OCI-LY3 (cell line): ENCODE measurements around the gene LHX1.

Experiments used
- H2AFZ ChIP-seq: fragments of 200-600, 300-600 bp; shearing (Covaris generic); 2 replicates; pipeline ENCODE4 v1.6.0; 2014; ENCODE audit warnings: antibody characterized with exemption, low read depth, low read length
- H3K27ac ChIP-seq: fragments of 200-600, 300-600 bp; sonication (generic); 2 replicates; pipeline ENCODE4 v1.5.1; 2014; ENCODE audit warnings: mild to moderate bottlenecking, low read length, moderate library complexity, mixed read lengths
- H3K27me3 ChIP-seq: fragments of 200-600, 300-600 bp; sonication (generic); 2 replicates; pipeline ENCODE4 v1.6.1; 2014; ENCODE audit warnings: low read depth, low read length, mixed read lengths
- H3K36me3 ChIP-seq: fragments of 200-600, 300-600 bp; sonication (generic); replicated peaks from 2 replicates; pipeline ENCODE3; 2014; ENCODE audit warnings: low read depth, low read length, mixed read lengths
- H3K4me1 ChIP-seq: fragments of 300-600, 200-600 bp; sonication (generic); 2 replicates; pipeline ENCODE4 v1.6.1; 2014; ENCODE audit warnings: low read length, mixed read lengths
- H3K4me2 ChIP-seq: fragments of 200-600, 300-600 bp; sonication (generic); 2 replicates; pipeline ENCODE4 v1.6.1; 2014; ENCODE audit warnings: low read length, mixed read lengths
- H3K4me3 ChIP-seq: fragments of 300-600, 200-600 bp; sonication (generic); 2 replicates; pipeline ENCODE4 v1.5.1; 2014; ENCODE audit warnings: antibody characterized with exemption, mild to moderate bottlenecking, low read length, moderate library complexity
- H3K79me2 ChIP-seq: fragments of 300-600, 200-600 bp; shearing (Covaris generic); 2 replicates; pipeline ENCODE4 v1.6.1; 2014; ENCODE audit warnings: mild to moderate bottlenecking, low read length, mixed read lengths
- H3K9ac ChIP-seq: fragments of 300-600, 200-600 bp; shearing (Covaris generic); 2 replicates; pipeline ENCODE4 v1.6.0; 2014; ENCODE audit warnings: mild to moderate bottlenecking, low read length, moderate library complexity
- H3K9me3 ChIP-seq: fragments of 200-600, 300-600 bp; shearing (Covaris generic); 2 replicates; pipeline ENCODE4 v1.6.1; 2014; ENCODE audit warnings: low read length, mixed read lengths; ENCODE audit not compliant: insufficient read depth
- H4K20me1 ChIP-seq: fragments of 200-600, 300-600 bp; sonication (generic); 2 replicates; pipeline ENCODE4 v1.6.1; 2016; ENCODE audit warnings: low read length, mixed read lengths; ENCODE audit not compliant: insufficient read depth
- EZH2phosphoT487 ChIP-seq: fragments of 200-600 bp; shearing (Covaris generic); IDR thresholded peaks from 2 replicates; pipeline ENCODE4 v1.6.1; 2018; ENCODE audit warnings: antibody characterized with exemption, mixed run types, low read depth
- TF ChIP-seq, protein P1 (sequence below): fragments of 200-600, 300-600 bp; sonication (generic); IDR thresholded peaks from 2 replicates; pipeline ENCODE4 v1.5.1; 2014; ENCODE audit warnings: antibody characterized with exemption, low read length, low read depth

The LHX1 gene

DNA sequence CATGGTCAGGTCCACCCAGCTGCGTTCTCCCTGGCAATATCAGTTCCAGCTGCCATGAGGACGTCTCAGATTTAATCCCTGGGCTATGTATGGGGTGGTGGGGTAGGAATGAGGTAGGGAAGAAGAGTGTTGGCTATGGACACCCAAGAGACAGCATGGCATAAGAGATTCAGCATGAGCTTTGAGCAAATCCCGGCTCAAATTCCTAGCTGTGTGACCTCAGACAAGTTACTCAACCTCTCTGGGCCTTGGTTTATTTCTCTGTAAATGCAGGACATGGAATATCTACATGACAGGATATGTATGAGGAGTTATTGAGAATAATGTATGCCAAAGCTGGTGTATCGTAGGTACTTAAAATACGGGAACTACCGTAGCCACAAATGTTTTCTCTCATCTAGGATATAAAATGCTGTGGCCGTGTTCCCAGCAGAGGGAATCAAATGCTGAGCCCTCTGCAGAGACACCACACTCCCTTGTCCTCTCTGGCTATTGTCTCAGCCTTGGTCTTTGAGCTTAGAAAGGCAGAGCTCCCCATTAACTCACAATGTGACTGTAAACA lies 17.8 kb upstream of the LHX1 start:
- no peak for TF ChIP-seq EZH2phosphoT487
- TF ChIP-seq, protein P1, sequence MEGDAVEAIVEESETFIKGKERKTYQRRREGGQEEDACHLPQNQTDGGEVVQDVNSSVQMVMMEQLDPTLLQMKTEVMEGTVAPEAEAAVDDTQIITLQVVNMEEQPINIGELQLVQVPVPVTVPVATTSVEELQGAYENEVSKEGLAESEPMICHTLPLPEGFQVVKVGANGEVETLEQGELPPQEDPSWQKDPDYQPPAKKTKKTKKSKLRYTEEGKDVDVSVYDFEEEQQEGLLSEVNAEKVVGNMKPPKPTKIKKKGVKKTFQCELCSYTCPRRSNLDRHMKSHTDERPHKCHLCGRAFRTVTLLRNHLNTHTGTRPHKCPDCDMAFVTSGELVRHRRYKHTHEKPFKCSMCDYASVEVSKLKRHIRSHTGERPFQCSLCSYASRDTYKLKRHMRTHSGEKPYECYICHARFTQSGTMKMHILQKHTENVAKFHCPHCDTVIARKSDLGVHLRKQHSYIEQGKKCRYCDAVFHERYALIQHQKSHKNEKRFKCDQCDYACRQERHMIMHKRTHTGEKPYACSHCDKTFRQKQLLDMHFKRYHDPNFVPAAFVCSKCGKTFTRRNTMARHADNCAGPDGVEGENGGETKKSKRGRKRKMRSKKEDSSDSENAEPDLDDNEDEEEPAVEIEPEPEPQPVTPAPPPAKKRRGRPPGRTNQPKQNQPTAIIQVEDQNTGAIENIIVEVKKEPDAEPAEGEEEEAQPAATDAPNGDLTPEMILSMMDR = no peak
- H3K4me1 ChIP-seq = peaks cover 8% of the 10 kb centered on the region; the same call in 1 of the 2 replicates
- H3K4me3 ChIP-seq = no peak overlapping the region
- no peaks in the 10 kb centered on the region for H3K9me3 ChIP-seq
- no peak overlapping the region for H3K4me2 ChIP-seq
- H3K79me2 ChIP-seq = no peaks in the 10 kb centered on the region
- H2AFZ ChIP-seq = no peak overlapping the region
- peaks cover 8% of the 10 kb centered on the region; the same call in 1 of the 2 replicates for H3K27me3 ChIP-seq
- no peaks in the 10 kb centered on the region for H4K20me1 ChIP-seq
- no peak overlapping the region for H3K9ac ChIP-seq
- H3K27ac ChIP-seq = no peak overlapping the region
- no peaks in the 10 kb centered on the region for H3K36me3 ChIP-seq

DNA sequence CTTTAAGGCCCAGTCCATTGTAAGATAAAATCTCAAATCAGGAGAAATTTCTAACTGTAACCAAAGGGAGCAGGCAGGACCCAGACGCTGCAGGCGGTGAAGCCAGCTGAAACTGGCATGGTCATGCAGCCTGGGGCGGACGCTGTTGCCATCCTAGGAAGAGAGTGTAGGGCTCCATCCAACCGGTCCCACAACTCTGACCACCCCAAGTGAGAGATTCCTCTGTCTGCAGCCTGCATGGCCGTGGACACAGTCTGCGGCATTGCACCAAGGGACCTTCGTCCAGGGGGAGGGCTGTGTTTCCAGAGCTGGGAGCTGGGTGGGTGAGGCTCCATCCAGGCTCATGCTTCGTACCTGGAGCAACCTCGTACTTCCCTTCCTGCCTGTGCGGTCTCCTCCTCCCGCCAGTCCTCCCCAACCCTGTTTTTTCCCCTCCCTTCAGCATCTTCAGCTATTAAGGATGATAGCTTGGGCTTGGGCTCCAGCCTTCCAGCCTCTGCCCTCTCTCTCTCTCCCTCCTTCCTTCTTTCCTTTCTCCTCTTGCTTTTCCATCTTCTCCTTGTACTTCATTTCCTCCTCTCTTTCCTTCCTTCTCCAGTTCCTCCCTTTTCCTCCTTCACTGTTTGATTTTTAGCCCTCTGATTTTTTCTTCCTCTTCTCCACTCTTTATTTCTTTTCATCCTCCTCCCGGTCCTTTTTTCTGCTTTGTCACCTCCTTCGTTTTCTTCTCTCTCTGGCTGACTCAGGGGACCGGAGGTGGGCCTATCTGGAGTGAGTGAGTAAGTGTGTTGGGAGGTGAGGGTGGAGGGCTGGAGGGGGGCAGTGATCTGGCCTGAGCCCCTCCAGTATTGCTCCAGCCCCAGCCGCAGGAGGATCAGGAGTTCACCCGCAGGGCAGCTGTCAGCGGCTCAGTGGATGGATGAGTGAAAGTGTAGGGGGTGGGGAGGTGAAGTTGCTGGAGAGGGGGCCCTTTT lies 17.0 kb upstream of the LHX1 start:
- H3K4me3 ChIP-seq = no peak overlapping the region
- peaks cover 8% of the 10 kb centered on the region; the same call in 1 of the 2 replicates for H3K27me3 ChIP-seq
- no peaks in the 10 kb centered on the region for H4K20me1 ChIP-seq
- no peaks in the 10 kb centered on the region for H3K79me2 ChIP-seq
- H3K36me3 ChIP-seq = no peaks in the 10 kb centered on the region
- no peak overlapping the region for H2AFZ ChIP-seq
- H3K9ac ChIP-seq = no peak overlapping the region
- peak overlapping the region; percentile 24; the same call in 1 of the 2 replicates for H3K4me2 ChIP-seq
- TF ChIP-seq, protein P1 = no peak
- no peak for TF ChIP-seq EZH2phosphoT487
- peaks cover 8% of the 10 kb centered on the region; the same call in 1 of the 2 replicates for H3K4me1 ChIP-seq
- H3K27ac ChIP-seq = no peak overlapping the region
- H3K9me3 ChIP-seq = no peaks in the 10 kb centered on the region

DNA sequence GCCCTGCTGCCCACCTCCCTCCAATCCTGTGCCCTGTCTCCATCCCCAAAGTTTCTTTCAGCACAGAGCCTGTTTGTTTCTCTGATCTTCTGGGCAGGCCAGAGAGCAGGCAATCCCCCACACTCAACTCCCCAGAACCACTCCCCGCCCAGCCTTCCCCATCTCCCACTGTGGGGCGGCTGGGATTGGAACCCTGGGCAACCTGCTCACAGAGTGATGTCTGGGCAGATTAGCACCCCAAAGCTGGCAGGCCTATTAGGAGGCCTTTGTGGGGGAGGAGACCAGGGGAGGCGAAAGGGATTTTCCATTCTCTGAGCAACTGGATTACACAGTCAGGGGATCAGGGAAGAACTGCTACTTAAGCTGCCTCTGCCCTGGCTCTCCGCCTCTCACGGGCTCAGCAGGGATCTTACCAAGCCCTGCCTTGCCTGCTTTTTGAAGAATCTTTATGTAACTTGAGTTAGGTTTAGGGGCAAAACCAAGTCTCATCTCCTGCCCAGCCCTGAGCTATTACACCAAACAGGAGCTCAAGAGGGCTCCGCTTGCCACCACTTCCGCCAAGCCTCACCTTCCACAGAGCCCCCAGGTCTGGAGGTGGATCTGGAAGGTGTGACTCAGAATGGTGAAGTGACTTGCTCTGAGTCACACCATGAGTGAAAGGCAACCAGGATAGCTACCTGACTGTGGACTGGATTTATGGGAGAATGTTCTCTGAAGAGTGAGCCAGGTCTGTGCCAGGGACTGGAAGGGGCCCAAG lies 16.0 kb upstream of the LHX1 start:
- H3K9ac ChIP-seq = no peak overlapping the region
- no peak overlapping the region for H3K4me3 ChIP-seq

More for the DNA sequence above, 16.0 kb upstream of the LHX1 start:
- Histone ChIP-seq H3K9me3 (no peaks in the 10 kb centered on the region), H3K79me2 (no peaks in the 10 kb centered on the region), H3K27ac (no peak overlapping the region), H2AFZ (no peak overlapping the region), H3K27me3 (peaks cover 8% of the 10 kb centered on the region; the same call in 1 of the 2 replicates), H3K36me3 (no peaks in the 10 kb centered on the region), H4K20me1 (no peaks in the 10 kb centered on the region), H3K4me2 (no peak overlapping the region), H3K4me1 (peaks cover 8% of the 10 kb centered on the region; the same call in 1 of the 2 replicates)
- no peak for TF ChIP-seq EZH2phosphoT487
- TF ChIP-seq, protein P1 = no peak
